Osteoblast (primary cell): ENCODE measurements around the gene GRIK3. TPM values are rescaled to one million over a fixed set of nuclear protein-coding genes. Genes with fewer than 3 reads are reported as not detected.

Experiments
- DNase-seq: peaks from one replicate; pipeline ENCODE4 v3.0.0; 2011; ENCODE audit warnings: low spot score, mixed read lengths; ENCODE audit not compliant: insufficient read length; ENCODE audit errors: missing footprints
- H2AFZ ChIP-seq: 2 replicates; pipeline ENCODE4 v1.6.0; 2011; ENCODE audit warnings: mild to moderate bottlenecking, low read length
- H3K27ac ChIP-seq: 2 replicates; pipeline ENCODE4 v1.5.1; 2011; ENCODE audit warnings: mild to moderate bottlenecking, low read depth, low read length, moderate library complexity
- H3K27me3 ChIP-seq: 2 replicates; pipeline ENCODE4 v1.6.0; 2012; ENCODE audit warnings: mild to moderate bottlenecking, control low read depth, inconsistent platforms, low read length, moderate library complexity; ENCODE audit not compliant: insufficient read depth
- H3K36me3 ChIP-seq: 2 replicates; pipeline ENCODE4 v1.5.1; 2011; ENCODE audit warnings: mild to moderate bottlenecking, low read length, control low read depth, moderate library complexity; ENCODE audit not compliant: insufficient read depth
- H3K4me1 ChIP-seq: 2 replicates; pipeline ENCODE4 v1.5.1; 2011; ENCODE audit warnings: mild to moderate bottlenecking, low read length, control low read depth, moderate library complexity; ENCODE audit not compliant: insufficient read depth
- H3K4me2 ChIP-seq: 2 replicates; pipeline ENCODE4 v1.6.0; 2011; ENCODE audit warnings: mild to moderate bottlenecking, low read length; ENCODE audit not compliant: insufficient read depth
- H3K4me3 ChIP-seq: fragments of 200-600 bp; sonication (generic); 3 replicates; pipeline ENCODE4 v1.5.1; 2012; ENCODE audit warnings: mild to moderate bottlenecking, low read length, inconsistent platforms; ENCODE audit not compliant: insufficient read depth
- H3K79me2 ChIP-seq: 2 replicates; pipeline ENCODE4 v1.6.0; 2012; ENCODE audit warnings: mild to moderate bottlenecking, low read length, control low read depth, inconsistent platforms; ENCODE audit not compliant: insufficient read depth
- H3K9me3 ChIP-seq: 2 replicates; pipeline ENCODE4 v1.5.1; 2011; ENCODE audit warnings: low read depth, low read length, control low read depth
- H4K20me1 ChIP-seq: 2 replicates; pipeline ENCODE4 v1.6.0; 2012; ENCODE audit warnings: mild to moderate bottlenecking, low read length, control low read depth; ENCODE audit not compliant: insufficient read depth
- total RNA-seq: library from RNA; depleted of rRNA; stranded (reverse); fragments of >200 nt; gene quantifications from 2 replicates; pipeline ENCODE4 v1.2.3, GENCODE V29; 2012
- TF ChIP-seq, protein P1 (sequence below): IDR thresholded peaks from 2 replicates; pipeline ENCODE4 v1.5.1; 2011; ENCODE audit warnings: mild to moderate bottlenecking, low read depth, low read length, moderate library complexity; ENCODE audit errors: extremely low read depth

The GRIK3 gene
- total RNA-seq, 1 donor: not detected

DNA sequence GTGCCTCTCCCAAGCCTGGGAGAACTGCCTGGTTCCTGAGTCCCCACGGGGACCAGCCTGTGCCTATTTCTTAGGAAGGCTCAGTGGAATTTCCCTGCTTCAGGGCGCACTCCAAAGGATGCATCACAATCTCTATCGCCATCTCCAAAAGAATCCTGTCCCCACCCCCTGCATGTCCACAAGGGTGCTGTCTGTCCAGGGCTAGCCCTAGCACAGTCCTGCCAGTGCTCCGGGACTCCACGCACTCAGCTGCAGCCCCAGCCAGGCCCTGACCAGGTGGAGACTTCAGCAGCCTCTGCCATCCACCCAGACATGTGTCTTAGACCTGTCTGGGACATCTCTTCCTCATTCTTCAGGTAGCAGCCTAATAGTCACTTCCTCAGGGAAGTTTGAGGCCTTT is 199.7 kb downstream of the GRIK3 start:
- Histone ChIP-seq H3K27me3 (no peaks in the 10 kb centered on the region), H3K4me1 (no peaks in the 10 kb centered on the region), H3K4me2 (no peak overlapping the region), H3K27ac (no peak overlapping the region), H2AFZ (no peak overlapping the region), H3K79me2 (no peaks in the 10 kb centered on the region), H3K9me3 (no peaks in the 10 kb centered on the region), H3K4me3 (no peak overlapping the region), H3K36me3 (no peaks in the 10 kb centered on the region), H4K20me1 (no peaks in the 10 kb centered on the region)
- DNase-seq: no peak
- TF ChIP-seq, protein P1, sequence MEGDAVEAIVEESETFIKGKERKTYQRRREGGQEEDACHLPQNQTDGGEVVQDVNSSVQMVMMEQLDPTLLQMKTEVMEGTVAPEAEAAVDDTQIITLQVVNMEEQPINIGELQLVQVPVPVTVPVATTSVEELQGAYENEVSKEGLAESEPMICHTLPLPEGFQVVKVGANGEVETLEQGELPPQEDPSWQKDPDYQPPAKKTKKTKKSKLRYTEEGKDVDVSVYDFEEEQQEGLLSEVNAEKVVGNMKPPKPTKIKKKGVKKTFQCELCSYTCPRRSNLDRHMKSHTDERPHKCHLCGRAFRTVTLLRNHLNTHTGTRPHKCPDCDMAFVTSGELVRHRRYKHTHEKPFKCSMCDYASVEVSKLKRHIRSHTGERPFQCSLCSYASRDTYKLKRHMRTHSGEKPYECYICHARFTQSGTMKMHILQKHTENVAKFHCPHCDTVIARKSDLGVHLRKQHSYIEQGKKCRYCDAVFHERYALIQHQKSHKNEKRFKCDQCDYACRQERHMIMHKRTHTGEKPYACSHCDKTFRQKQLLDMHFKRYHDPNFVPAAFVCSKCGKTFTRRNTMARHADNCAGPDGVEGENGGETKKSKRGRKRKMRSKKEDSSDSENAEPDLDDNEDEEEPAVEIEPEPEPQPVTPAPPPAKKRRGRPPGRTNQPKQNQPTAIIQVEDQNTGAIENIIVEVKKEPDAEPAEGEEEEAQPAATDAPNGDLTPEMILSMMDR: no peak

DNA sequence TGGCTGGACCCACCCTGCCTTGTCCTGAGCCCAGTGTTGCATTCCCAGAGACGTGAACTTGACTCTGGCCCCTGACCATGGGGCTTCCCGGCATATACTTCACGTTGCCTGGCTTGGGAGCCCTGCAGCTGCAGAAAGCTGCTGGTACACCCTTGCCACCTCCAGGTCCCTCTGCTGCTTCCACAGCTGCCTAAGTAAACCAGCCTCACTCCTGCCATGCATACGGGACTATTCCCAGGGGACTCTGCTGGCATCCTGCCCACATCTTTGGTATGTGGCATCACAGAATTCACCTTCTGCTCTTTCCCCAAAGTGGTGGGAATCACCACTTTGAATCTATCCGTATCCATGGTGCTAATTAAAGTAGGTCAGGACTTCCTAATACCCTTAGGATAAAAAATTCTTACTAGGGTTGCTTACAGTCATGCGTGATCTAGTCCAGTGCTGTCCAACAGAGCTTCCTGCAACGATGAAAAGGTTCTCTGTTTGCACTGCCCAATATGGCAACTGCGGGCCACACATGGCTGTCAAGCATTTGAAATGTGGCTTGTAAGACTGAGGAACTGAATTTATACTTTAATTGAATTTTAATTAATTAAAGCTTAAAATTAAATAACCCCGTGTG is 203.0 kb downstream of the GRIK3 start:
- H3K4me2 ChIP-seq: no peak overlapping the region
- H3K4me1 ChIP-seq: no peaks in the 10 kb centered on the region
- peak; percentile 41 for DNase-seq
- H4K20me1 ChIP-seq: no peaks in the 10 kb centered on the region
- H3K4me3 ChIP-seq: no peak overlapping the region
- no peaks in the 10 kb centered on the region for H3K79me2 ChIP-seq
- H3K27me3 ChIP-seq: no peaks in the 10 kb centered on the region
- H3K9me3 ChIP-seq: no peaks in the 10 kb centered on the region
- no peak overlapping the region for H3K27ac ChIP-seq
- H2AFZ ChIP-seq: no peak overlapping the region
- no peaks in the 10 kb centered on the region for H3K36me3 ChIP-seq
- TF ChIP-seq, protein P1: no peak

DNA sequence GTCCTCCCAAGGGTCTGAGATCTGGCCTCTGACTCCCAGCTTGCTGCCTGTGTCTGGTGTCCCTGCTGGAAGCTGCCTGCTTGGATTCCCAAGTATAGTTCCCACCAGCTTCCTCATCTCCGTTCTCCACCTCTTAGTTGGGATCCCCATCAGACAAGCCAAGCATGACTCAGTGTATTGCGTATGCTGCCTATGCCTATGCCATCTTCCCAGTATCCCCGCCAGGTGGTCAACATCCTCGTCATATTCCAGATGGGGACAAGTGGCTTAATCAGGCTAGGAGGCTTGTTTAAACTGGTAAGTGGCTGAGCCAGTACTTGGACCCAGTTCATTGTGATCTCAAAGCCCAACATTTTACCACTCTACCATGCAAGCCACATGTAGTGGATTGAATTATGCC is 204.4 kb downstream of the GRIK3 start:
- Histone ChIP-seq H3K27ac (no peak overlapping the region), H4K20me1 (no peaks in the 10 kb centered on the region), H3K36me3 (no peaks in the 10 kb centered on the region), H3K4me2 (no peak overlapping the region), H3K9me3 (no peaks in the 10 kb centered on the region), H2AFZ (no peak overlapping the region), H3K27me3 (no peaks in the 10 kb centered on the region), H3K79me2 (no peaks in the 10 kb centered on the region), H3K4me1 (no peaks in the 10 kb centered on the region), H3K4me3 (no peak overlapping the region)
- TF ChIP-seq, protein P1: no peak
- DNase-seq: peak; percentile 51

DNA sequence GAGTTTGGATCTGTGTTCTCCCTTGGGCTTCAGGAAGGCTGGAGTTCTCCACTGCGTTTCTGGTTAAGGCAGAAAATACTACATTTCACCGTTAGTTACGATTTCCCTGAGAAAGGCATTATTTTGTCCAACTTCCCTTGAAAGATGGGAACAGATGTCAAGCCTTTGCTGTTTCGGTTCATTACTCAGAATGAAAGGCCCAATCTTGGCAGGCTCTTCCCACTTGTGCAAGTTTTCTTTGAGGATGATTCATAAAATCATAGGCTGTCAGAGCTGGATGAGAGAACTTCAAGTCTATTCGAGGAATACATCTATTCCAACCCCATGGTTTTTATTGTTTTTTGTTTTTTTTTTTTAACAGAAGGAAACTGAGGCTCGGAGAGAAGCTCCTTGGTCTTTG is 205.2 kb downstream of the GRIK3 start:
- peak; percentile 52 for DNase-seq
- no peaks in the 10 kb centered on the region for H3K79me2 ChIP-seq

More for the DNA sequence above, 205.2 kb downstream of the GRIK3 start:
- H3K9me3 ChIP-seq: no peaks in the 10 kb centered on the region
- TF ChIP-seq, protein P1: no peak
- no peaks in the 10 kb centered on the region for H4K20me1 ChIP-seq
- no peak overlapping the region for H3K4me3 ChIP-seq
- no peaks in the 10 kb centered on the region for H3K27me3 ChIP-seq
- no peak overlapping the region for H3K4me2 ChIP-seq
- no peak overlapping the region for H2AFZ ChIP-seq
- H3K4me1 ChIP-seq: no peaks in the 10 kb centered on the region
- no peaks in the 10 kb centered on the region for H3K36me3 ChIP-seq
- no peak overlapping the region for H3K27ac ChIP-seq
